ENCODE data around the gene GMIP.

- TF ChIP-seq POLR2A (IDR thresholded peaks at IDR 0.05; ENCODE audit: low read depth, low read length) = no peak
- TF ChIP-seq CTCF (IDR thresholded peaks at IDR 0.05; ENCODE audit: extremely low read depth in 1 of 2, insufficient read depth in 1 of 2, low read depth in 1 of 2, low read length in 2 of 2) = no peak
- TF ChIP-seq EZH2 (IDR thresholded peaks at IDR 0.05; ENCODE audit: borderline replicate concordance, low read depth, low read length, severe bottlenecking) = no peak
- TF ChIP-seq FOS (IDR thresholded peaks at IDR 0.05; ENCODE audit: borderline replicate concordance, insufficient read depth, low read length) = no peak
- TF ChIP-seq MAX (IDR thresholded peaks at IDR 0.05; ENCODE audit: insufficient read depth, insufficient read length) = no peak
These were observed 9.5 kb downstream of the GMIP start for GRCh38 chr19:19633711-19634515.

All from endothelial cell of umbilical vein (primary cell).